Transverse colon (tissue), 4 donors: ENCODE data around the gene AKT1. TPM values are rescaled to one million over a fixed set of nuclear protein-coding genes. Genes with fewer than 3 reads are reported as not detected.

Experiments used
- DNase-seq: peaks from one replicate; pipeline ENCODE4 v3.0.0-alpha.2; 2019
- H3K27ac ChIP-seq, 4 donors: fragments of 200-600 bp; sonication (generic); 2 replicates each; pipeline ENCODE4 v1.5.1; 2016 to 2018; ENCODE audit warnings: inconsistent platforms in 4 of 4
- H3K27me3 ChIP-seq: fragments of 200-600 bp; sonication (generic); 2 replicates; pipeline ENCODE4 v1.5.1; 2017; ENCODE audit warnings: inconsistent platforms
- H3K36me3 ChIP-seq, 4 donors: fragments of 200-600 bp; sonication (generic); 2 replicates each; pipeline ENCODE4 v1.5.1; 2017 to 2019; ENCODE audit warnings: inconsistent platforms in 4 of 4
- H3K4me1 ChIP-seq, 4 donors: fragments of 200-600 bp; sonication (generic); 2 replicates each; pipeline ENCODE4 v1.5.1; 2017 to 2020; ENCODE audit warnings: inconsistent platforms in 4 of 4
- H3K4me3 ChIP-seq, 4 donors: fragments of 200-600 bp; sonication (generic); 1 replicate in 1 of 4; 2 replicates in 3 of 4; pipeline versions ENCODE4 v1.5.1 to v1.6.1; 2017 to 2019; ENCODE audit warnings: inconsistent platforms in 4 of 4
- H3K9me3 ChIP-seq, 2 donors: fragments of 200-600 bp; sonication (generic); 2 replicates each; pipeline ENCODE4 v1.5.1; 2017 to 2019; ENCODE audit warnings: inconsistent platforms in 2 of 2
- CTCF ChIP-seq, 5 experiments: fragments of 200-600 bp in 3 of 5; fragments of 450-650 bp in 2 of 5; sonication (generic) in 3 of 5; IDR thresholded peaks; 1 replicate in 2 of 5; 2 replicates in 3 of 5; pipeline ENCODE4 v1.5.1; 2016 to 2017; ENCODE audit warnings: antibody characterized with exemption in 5 of 5, inconsistent platforms in 3 of 5, mild to moderate bottlenecking in 2 of 5, moderate library complexity in 1 of 5
- EP300 ChIP-seq: sonication (generic); formaldehyde crosslinking; IDR thresholded peaks from one replicate; pipeline ENCODE4 v1.6.1; 2017; ENCODE audit warnings: antibody characterized with exemption, low read depth
- POLR2A ChIP-seq: fragments of 450-650 bp; IDR thresholded peaks from one replicate; pipeline ENCODE4 v1.6.1; 2016; ENCODE audit warnings: antibody characterized with exemption, mild to moderate bottlenecking, moderate library complexity
- POLR2AphosphoS5 ChIP-seq, 3 donors: sonication (generic); formaldehyde crosslinking; IDR thresholded peaks; one replicate each; pipeline ENCODE4 v1.6.1; 2016; ENCODE audit warnings: antibody characterized with exemption in 3 of 3
- WGBS, 2 donors: methylation state at CpG; one replicate each; pipeline ENCODE4 v1.1.5; 2018; ENCODE audit warnings: low coverage in 1 of 2; 5-methylcytosine and 5-hydroxymethylcytosine counted together
- in situ Hi-C, 4 donors: fragments of 200-750 bp; cut with MboI; loops; one replicate each; pipeline versions ENCODE4 v1.15.0 to v1.15.1; 2017; ENCODE audit warnings: low sequenced_read_pairs in 3 of 4, low pct_ligation_motif_present in 1 of 4, low pct_unique_long_range_greater_than_20kb in 1 of 4
- intact Hi-C: fragments of 100-400 bp; cut with DNase I; formaldehyde crosslinking; loops from one replicate; pipeline ENCODE4 v1.15.1; 2023; ENCODE audit warnings: low total_unique reads
- total RNA-seq, 4 donors: library from RNA; depleted of rRNA; stranded (reverse); fragments of >200 nt; gene quantifications; one replicate each; pipeline ENCODE4 v1.1.0, GENCODE V29; 2016

AKT1 gene
- total RNA-seq, 4 donors from 2014 or later: 85.4 to 310 (median 136) TPM

- no peaks in the 10 kb centered on the region for H3K36me3 ChIP-seq
- no peaks in the 10 kb centered on the region for H3K9me3 ChIP-seq
- intact Hi-C loops: no loop called here
- H3K4me1 ChIP-seq: peaks cover 0 to 7% (median 1%) of the 10 kb centered on the region in 4 donors
- in situ Hi-C loops: no loop called here
- H3K4me3 ChIP-seq: no peak overlapping the region
- H3K27me3 ChIP-seq: no peaks in the 10 kb centered on the region
- 88% methylated on average over 17 of the region's 28 CpGs; no CpG with 5 or more reads in 1 of the 2 donors for WGBS, 2 donors
- DNase-seq: no peak
- TF ChIP-seq CTCF (IDR thresholded peaks at IDR 0.05) (no peak), EP300 (no peak), POLR2AphosphoS5 (IDR thresholded peaks at IDR 0.05) (no peak), POLR2A (no peak)
- no peak overlapping the region for H3K27ac ChIP-seq
Measured at GRCh38 chr14:104782086-104782807, 13.3 kb downstream of the AKT1 start.

GRCh38 chr14:104781271-104782077 lies 14.1 kb downstream of the AKT1 start:
- H3K4me1 ChIP-seq: no peaks in the 10 kb centered on the region
- 92 to 100% methylated on average over 1 to 17 of the region's 20 CpGs for WGBS, 2 donors

GRCh38 chr14:104780513-104781030 lies 15.0 kb downstream of the AKT1 start:
- Histone ChIP-seq H3K4me3 (no peak overlapping the region), H3K27ac (no peak overlapping the region), H3K4me1 (no peaks in the 10 kb centered on the region), H3K9me3 (no peaks in the 10 kb centered on the region), H3K36me3 (no peaks in the 10 kb centered on the region), H3K27me3 (no peaks in the 10 kb centered on the region)
- TF ChIP-seq CTCF (IDR thresholded peaks at IDR 0.05) (no peak), POLR2AphosphoS5 (IDR thresholded peaks at IDR 0.05) (no peak), POLR2A (no peak), EP300 (no peak)
- no peak for DNase-seq
- in situ Hi-C loops: no loop called here
- WGBS, 2 donors: 90% methylated on average over 11 of the region's 24 CpGs; no CpG with 5 or more reads in 1 of the 2 donors
- intact Hi-C loops: no loop called here

More at GRCh38 chr14:104781271-104782077, 14.1 kb downstream of the AKT1 start:
- H3K27ac ChIP-seq: no peak overlapping the region
- no peak overlapping the region for H3K4me3 ChIP-seq
- DNase-seq: no peak
- H3K36me3 ChIP-seq: no peaks in the 10 kb centered on the region
- no peak for TF ChIP-seq POLR2A
- no peak for TF ChIP-seq POLR2AphosphoS5 (IDR thresholded peaks at IDR 0.05)
- no peak for TF ChIP-seq EP300
- TF ChIP-seq CTCF (IDR thresholded peaks at IDR 0.05): no peak
- in situ Hi-C loops (no loop called here), intact Hi-C loops (no loop called here)
- no peaks in the 10 kb centered on the region for H3K9me3 ChIP-seq
- no peaks in the 10 kb centered on the region for H3K27me3 ChIP-seq

GRCh38 chr14:104779776-104780512 lies 15.6 kb downstream of the AKT1 start:
- Histone ChIP-seq H3K4me3 (no peak overlapping the region), H3K36me3 (no peaks in the 10 kb centered on the region), H3K4me1 (no peaks in the 10 kb centered on the region), H3K27me3 (no peaks in the 10 kb centered on the region), H3K9me3 (no peaks in the 10 kb centered on the region), H3K27ac (no peak overlapping the region)
- in situ Hi-C loops: no loop called here
- intact Hi-C loops: no loop called here
- 90% methylated on average over 28 of the region's 32 CpGs; no CpG with 5 or more reads in 1 of the 2 donors for WGBS, 2 donors
- no peak for DNase-seq
- no peak for TF ChIP-seq CTCF (IDR thresholded peaks at IDR 0.05)
- no peak for TF ChIP-seq EP300
- no peak for TF ChIP-seq POLR2A
- no peak for TF ChIP-seq POLR2AphosphoS5 (IDR thresholded peaks at IDR 0.05)
